GM19397 (cell line): ENCODE data around the gene ENOX1.

Source experiments
- ATAC-seq: cut with Tn5 transposase; IDR thresholded peaks from one replicate; pipeline ENCODE4 v1.9.1; 2021; ENCODE audit warnings: mild to moderate bottlenecking, moderate library complexity; ENCODE audit not compliant: unreplicated experiment

Gene ENOX1

DNA sequence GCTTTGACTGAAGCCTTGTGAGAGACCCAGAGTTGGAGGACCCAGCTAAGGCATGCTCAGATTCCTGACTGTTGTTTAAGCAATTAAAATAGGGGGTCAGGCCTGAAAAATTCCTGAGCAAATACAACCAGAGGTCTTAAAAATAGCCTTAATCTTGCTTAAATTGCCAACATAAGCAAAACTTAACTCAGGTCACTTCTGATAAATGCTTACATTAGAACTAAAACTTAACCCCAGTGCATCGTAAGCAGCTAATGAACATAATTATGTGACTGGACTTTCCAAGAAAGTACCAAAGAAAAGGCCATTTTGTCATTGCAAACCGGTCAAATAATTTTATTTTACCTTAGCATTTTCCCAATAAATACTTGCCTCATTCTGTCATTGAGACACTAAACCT, 294.5 kb downstream of the ENOX1 start:
- no peak for ATAC-seq

DNA sequence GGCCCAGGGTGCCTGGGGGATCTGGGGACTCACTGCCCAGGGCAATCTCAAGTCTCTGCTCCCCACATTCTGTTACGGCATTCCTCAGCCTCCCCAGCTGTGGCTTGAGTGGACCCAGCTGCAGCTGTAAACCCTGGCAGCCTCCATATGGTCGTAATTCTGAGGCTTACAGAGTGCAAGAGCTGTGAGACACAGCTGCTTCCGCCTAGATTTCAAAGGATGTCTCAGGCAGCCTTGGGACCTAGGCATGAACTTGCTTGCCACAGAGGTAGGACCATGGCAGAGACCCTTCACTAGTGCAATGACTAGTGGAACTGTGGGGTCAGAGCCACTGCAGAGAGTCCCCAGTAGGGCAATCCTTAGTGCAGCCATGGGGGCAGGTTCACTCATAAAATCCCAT, 297.5 kb downstream of the ENOX1 start:
- no peak for ATAC-seq

DNA sequence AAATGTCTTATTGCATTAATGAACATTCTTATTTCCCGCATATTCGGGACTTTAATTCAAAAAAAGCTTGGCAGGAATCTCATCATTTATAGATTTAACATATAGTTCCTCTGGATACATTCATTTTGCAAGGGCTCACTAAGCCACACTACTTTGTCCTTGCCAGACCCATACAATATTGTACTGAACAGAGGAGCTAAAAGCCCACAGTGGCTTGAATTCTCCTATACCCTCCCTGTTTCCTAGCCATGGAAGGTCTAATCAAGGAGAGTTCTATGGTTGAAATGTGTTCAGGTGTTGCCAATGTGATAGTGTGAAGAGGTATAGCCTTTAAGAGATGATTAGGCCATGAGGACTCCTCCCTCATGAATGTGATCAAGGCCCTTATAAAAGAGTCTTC, 298.9 kb downstream of the ENOX1 start:
- no peak for ATAC-seq

DNA sequence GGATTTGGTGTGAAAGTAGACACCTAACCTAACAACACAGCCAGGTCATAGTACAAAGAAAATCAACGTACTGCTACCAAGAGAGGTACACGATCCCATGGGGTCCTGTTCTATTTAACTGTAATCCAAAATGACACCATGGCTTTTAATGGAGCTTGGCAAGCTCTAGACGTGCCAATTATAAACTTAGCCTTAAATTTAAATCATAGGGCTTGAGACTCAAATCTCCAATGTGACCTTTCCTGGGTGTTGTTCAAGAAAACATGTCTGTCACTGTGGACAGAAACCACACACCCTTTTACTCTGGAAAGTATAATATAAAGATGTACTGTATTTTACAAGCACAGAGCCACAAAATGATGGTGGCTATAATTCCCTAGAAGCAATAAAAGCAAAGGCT, 299.3 kb downstream of the ENOX1 start:
- no peak for ATAC-seq

DNA sequence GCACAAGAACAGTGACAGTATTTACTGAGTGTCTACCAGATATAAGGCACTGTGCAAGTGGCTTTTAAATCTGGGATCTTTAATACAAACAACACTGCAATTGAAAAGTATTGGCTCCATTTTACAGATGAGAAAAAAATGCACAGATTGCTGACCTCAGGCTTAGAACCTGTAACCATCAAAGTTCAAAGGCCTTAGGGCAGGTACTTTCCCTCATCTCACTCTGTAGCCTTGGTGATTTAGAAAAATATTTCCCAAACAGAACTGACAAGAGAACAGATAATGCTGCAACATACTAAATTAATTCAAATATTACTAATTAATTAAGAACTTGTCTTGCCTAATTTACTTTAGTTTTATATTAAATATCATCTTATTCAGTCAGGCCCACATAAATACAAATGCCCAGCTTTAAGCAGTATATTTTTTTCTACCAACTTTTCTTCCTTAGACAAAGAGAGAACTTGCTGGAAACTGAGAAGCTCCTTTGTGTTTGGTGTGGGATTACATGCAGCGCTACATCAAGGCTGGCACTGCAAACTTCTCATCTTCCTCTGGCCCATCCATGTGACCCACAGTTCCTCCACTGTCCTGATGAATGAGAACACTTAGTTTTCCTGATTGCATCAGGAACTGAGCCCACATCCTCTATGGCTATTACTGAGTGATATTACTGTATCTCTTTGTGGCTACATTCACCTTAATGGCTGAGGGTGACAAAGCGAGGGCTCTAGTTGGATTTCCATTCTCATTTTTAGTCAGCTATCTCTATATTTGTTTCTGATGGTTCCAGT, 302.1 kb downstream of the ENOX1 start:
- ATAC-seq: no peak

DNA sequence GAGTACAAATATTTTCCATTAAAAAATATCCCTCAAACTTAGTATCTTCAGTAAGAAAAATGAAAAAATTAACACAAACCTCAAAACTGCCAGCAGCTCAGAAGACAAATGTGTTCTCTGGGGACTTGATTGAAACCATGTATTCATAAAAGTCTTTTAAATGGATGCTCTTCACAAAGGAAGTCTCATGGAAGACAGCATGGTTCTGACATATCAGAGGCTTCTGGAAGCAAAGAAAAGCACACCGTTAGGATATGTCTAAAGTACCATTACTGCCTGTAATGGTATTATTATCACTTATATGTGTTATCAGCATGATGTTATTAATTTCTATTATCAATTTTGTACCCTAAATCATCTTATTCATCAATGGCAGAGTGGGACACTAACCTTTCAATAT, 302.8 kb downstream of the ENOX1 start:
- ATAC-seq: no peak

DNA sequence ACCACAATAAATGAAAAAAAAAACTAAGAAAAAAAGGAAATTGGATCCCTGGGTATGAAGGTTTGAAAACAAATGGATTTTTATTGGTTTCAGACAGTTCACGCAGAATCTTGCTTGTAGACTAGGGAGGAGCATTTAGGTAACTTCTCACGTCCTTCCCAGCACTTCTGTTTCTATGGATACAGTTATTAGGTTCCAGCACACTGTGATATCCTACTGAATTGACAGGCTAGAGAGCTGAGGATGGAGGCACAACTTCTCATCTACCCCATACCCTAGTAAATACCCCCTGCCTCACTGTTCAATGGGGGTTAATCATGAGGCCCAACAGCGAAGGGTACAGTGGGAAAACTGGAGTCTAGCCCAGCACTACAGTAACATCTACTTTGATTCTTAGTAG, 304.1 kb downstream of the ENOX1 start:
- ATAC-seq: no peak

DNA sequence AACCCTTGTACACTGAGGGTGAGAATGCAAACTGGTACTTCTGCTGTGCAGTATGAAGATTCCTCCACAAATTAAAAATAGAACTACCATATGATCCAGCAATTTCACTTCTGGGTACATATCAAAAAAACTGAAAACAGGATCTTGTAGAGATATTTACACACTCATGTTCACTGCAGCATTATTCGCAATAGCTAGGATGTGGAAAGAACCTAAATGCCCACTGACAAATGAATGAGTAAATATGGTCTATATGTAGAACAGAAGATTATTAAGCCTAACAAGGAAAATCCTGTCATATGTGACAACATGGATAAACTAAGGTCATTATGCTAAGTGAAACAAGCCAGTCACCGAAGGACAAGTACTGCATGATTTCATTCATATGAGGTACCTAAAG, 304.7 kb downstream of the ENOX1 start:
- no peak for ATAC-seq

DNA sequence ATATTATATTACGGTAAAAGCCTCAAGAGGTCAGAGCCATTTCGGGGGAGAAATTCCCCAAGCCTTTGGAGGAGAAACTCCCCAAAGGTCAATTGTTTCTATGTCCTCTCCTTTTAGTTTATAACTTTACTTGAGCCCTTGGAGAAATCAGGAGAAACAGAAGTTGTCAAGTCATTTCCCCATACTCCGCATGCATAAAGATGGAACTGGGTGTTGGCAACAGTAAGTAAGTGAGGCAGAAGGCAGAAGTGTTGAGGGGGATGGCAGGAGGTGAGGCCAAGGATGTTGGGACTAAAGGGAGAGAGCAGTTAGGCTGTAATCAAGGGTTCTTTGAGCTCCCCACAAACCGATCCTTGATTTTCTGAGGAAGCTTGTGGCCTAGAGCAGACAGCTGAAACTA, 307.9 kb downstream of the ENOX1 start:
- no peak for ATAC-seq

DNA sequence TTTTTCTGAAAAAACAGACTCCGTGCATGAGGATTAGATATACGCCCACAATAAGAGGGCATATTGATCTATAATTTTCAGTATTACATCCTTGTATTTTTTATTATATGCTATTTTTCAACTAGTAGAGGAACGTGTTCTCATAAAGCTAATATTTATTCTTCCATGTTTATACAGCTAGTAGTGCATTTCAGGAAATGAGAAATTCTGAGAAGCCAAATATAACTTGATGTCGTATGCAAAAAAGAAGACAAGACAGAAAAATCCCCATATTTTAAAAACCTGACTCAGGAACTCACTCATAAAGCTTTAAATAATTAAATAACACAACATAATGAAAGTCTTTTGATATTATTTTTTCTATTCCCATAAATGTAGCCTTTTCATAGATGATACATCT, 308.6 kb downstream of the ENOX1 start:
- no peak for ATAC-seq

DNA sequence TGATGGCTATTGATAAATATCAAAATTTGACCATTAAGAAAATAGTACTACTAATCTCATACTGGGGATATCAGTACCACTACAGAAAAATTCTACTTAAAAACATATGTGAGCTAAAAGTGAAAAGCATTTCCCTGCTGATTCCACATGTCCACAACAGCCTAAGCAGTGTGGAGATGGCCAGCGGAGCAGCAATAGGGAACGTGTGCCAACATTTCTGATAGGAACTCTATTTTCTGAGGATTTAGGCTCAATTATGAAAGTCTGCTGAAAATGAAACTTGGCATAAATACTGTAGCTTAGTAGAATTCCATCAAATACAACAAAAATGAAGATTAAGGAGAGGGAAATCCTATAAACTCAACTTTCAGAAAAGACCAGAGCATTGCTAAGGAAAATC, 311.6 kb downstream of the ENOX1 start:
- no peak for ATAC-seq

DNA sequence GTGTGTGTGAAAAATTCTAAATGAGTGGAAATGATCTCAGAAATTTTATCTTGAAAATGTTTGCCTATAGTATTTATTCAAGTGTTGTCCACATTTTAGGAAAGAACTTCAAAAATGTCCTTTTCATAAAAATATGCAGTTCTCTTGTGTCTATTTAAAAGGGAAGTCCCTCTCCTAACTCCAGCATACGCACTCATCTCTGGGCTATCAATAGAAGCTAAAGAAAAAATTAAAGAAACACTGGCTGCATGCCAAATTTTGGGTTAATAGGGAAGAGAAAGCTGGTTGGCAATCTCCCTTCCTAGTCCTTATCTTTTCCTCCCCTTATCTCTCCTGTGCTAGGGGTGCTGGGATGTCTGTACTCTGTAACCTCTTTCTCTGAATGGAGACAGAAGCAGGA, 313.3 kb downstream of the ENOX1 start:
- no peak for ATAC-seq

DNA sequence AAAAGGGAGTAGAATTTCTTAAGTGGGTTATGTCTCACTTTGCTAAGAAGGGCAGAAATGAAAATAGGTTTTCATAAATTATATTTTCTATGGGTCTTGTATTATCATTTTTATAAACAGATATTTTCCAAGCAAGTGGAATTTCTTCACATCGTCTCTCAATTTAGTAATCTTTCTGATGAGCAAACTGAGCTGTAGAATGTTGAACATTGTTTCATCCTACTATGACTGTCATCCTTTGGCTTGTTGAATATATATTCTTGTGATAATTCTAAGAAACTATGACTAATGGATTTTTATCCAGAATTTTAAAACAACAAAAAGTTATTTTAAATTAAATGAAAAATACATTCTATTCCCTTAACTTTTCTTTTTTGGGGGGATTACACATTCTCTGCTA, 313.8 kb downstream of the ENOX1 start:
- ATAC-seq: no peak

DNA sequence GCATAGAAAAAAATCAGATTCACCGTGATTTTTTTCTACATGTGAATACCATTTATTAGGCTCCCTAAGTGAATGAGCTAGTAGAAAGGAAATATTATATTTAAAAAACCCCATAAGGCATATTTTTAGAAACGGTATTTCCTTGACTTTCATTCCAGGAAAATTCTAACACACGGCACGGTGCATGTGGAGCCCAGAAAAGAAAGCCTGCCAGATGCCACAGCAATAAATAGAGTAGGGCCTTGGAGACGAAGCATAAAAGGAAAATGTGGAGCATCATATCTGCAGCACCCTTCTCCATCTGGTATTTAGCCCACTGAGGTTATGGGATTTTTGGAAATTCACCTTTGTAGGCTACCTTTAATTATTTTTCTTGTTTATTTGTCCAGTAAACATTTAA, 314.4 kb downstream of the ENOX1 start:
- no peak for ATAC-seq

DNA sequence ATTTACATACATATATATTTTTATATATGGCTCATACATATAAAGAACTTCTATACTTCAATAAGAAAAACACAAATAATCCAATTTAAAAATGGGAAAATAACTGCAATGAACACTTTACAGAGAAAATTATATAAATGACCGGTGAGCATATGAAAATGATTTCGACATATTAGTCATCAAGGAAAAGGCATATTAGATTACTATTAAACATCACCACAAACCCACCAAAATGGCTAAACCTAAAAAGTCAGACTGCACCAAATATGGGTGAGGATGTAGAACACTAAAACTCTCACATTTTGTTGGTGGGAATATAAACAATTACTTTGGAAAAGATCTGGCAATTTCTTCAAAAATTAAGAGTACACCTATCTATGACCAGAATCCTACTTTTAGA, 316.2 kb downstream of the ENOX1 start:
- no peak for ATAC-seq

DNA sequence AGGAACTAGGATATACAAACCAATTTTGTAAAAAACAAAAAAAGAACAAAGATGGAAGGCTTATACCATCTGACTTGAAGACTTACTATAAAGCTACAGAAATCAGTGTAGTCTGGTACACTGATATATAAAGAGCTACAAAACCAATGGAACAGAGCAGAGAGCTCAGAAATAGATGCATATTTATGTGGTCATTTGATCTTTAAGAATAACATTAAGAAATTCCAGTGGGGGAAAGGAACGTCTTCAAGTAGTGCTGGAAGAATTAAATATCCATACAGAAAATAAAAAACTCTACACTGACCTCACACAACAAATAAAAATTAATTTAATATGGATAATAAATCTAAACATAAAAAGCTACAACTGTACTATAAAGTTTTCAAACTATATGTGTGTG, 317.0 kb downstream of the ENOX1 start:
- ATAC-seq: no peak

DNA sequence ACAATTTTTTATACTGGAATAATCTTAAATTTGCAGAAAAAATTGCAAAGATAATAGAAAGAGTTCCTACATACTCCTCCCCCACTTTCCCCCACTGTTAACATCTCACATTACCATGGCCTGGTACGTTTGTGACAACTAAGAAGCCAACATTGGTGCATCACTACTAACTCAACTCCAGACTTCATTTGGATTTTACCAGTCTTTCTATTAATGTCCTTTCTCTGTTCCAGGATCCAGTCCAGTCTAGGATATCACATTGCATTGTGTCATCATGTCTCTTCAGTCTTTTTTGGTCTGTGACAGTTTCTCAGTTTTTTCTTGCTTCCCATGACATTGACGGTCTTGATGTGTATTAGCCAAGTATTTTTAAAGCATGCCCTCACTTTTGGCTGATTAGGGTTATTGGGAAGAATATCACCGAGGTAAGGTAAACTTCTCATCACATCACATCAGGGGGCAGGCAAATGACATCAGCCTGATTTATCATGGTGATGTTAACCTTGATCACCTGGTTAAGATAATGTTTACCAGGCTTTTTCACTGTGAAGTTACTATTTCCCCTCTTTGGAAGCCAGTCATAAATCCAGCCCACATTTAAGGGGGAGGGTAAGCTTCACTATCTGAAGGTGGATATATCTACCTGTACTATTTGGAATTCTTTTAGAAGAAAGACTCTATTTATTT, 322.1 kb downstream of the ENOX1 start:
- no peak for ATAC-seq

DNA sequence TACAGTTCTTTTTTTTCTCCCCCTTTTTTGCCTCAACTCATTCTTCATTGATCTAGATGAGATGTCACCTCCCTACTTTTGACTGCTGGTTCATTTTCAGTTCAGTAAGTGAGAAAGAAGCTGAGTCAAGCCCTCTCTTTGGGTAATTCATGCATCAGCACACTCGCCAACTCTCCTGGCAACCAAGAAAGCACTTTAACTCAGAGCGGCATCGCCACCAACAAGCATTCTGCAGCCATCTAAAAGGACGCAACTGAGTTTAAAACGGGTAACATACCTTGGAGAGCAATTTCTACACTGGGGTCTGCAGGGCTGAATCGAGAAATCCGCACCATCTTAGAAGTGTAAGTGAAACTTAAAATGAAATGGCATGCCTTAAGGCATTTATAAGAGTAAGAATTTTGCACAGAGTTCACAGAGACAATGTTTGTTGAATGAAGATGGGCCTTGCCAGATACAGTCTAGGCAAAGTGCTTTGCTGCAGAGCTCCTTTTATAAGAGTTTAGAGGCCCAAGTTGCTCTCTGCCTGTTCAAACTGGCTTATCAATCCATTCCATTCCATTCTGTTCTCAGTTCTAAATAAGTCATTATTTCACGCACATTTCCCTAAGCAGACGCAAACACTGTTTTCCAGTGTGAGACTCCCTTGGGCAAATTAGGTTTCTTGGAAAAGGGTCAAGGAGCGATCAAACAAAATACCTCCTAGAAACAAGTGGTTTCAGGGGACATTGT, 338.0 kb downstream of the ENOX1 start:
- ATAC-seq: no peak

DNA sequence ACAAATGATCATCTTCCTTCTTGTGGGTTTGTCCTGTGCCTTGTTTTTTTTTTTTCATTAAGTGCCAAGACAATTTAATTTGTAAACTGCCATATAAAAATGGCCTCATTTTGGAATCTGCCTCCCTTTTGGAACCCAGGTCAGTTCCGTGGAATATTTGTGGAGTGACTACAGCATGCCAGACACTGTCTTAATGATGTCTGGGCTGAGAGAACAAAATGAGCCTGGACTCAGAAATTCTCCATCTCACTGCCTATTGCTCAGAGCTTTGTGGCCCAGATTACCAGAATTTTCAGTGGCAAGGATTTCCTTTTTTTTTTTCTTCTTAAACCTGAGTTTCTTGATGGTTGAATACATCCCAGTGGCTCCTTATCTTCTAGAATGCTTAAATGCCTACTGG, 340.6 kb downstream of the ENOX1 start:
- ATAC-seq: no peak

DNA sequence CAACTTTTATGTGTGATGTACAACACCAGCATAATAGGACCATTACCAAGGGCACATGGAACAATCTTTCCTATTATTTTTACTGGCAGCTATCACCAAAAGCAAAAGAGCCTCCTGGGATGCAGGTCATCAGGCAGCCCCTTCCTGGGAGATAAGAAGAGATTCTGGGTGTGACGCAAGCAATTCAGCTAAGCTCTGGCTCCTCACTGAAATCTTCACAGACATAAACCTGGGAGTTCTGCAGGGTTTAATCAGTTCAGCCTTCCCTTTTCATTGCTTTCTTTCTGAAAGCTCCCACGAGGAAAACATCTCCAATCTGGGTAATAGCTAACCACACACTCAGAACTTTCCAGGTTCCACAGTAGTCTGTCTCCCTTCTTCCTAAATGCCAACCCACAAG, 341.1 kb downstream of the ENOX1 start:
- ATAC-seq: no peak

DNA sequence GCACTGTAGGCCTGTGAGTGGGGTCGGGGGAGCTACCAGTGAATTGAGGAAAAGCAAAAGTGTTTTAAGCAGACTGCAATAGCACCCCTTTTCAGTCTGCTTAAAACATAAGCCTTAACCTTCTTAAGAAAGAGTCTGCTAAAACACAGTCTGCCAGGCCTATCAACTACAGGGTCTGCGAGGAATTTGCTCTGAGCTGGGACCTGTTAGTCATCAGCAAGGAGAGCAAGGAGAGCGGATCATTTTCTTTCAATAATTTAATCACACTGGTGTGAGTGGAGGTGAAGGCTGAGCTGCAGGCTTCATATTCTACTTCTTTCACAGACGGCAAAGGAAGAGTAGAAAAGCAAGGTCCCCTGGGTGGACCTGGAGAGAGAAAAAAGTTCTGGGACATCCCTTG, 342.7 kb downstream of the ENOX1 start:
- no peak for ATAC-seq

DNA sequence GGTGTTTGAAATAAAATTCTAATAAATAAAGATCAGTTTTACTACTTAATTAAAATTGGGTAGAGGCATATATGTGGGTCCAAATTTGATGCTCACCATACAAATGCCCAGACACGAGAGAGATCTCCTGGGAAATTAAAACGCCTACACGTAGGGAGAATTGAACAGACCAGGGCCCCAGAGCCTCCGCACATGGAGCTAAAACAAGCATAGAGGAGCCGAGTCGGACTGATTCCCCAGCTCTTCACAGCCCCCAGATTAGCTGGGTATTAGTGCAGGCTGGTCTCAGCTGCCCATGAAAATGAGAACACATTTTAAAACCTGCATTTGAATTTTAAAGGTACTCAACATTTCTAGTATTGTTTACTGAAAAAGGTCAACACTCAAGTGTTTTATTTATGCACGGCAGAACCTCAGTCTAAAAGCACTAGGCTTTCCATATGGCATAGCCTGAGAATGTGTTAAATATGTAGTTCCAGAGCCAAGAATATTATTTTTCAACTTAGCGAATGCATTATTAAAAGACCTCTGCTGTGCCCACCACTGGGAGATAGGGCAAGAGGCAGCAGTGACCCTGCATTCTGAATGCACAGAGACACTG, 344.8 kb downstream of the ENOX1 start:
- ATAC-seq: no peak
